Liver (tissue), 3 donors: ENCODE results near the gene HTD2.

Experiments
- NR2F2 ChIP-seq: IDR thresholded peaks from 2 replicates; pipeline ENCODE4 v1.6.1; 2016; ENCODE audit warnings: antibody characterized with exemption
- RAD21 ChIP-seq, 2 donors: IDR thresholded peaks; 2 replicates each; pipeline ENCODE4 v1.6.1; 2016; ENCODE audit warnings: antibody characterized with exemption in 2 of 2, mild to moderate bottlenecking in 2 of 2
- RXRA ChIP-seq, 2 donors: IDR thresholded peaks; 2 replicates each; pipeline ENCODE4 v1.6.1; 2017 to 2018; ENCODE audit warnings: antibody characterized with exemption in 2 of 2, mild to moderate bottlenecking in 1 of 2
- TF ChIP-seq, protein P1 (sequence below): IDR thresholded peaks from 2 replicates; pipeline ENCODE4 v1.6.1; 2016; ENCODE audit warnings: antibody characterized with exemption
- TF ChIP-seq, protein P2 (sequence below): fragments of 150-350 bp; IDR thresholded peaks from 2 replicates; pipeline ENCODE4 v1.5.1; 2017; ENCODE audit warnings: improper control_type of control experiment, low read depth, low read length; ENCODE audit not compliant: missing input control
- TF ChIP-seq, protein P3 (sequence below): IDR thresholded peaks from 2 replicates; pipeline ENCODE4 v1.6.1; 2016; ENCODE audit warnings: antibody characterized with exemption
- TF ChIP-seq, protein P4 (sequence below): IDR thresholded peaks from 2 replicates; pipeline ENCODE4 v1.6.1; 2016; ENCODE audit warnings: antibody characterized with exemption
- TF ChIP-seq, protein P5 (sequence below): IDR thresholded peaks from 2 replicates; pipeline ENCODE4 v1.6.1; 2016; ENCODE audit warnings: antibody characterized with exemption, mild to moderate bottlenecking
- donor health status: healthy.
- donor health status: healthy.

DNA sequence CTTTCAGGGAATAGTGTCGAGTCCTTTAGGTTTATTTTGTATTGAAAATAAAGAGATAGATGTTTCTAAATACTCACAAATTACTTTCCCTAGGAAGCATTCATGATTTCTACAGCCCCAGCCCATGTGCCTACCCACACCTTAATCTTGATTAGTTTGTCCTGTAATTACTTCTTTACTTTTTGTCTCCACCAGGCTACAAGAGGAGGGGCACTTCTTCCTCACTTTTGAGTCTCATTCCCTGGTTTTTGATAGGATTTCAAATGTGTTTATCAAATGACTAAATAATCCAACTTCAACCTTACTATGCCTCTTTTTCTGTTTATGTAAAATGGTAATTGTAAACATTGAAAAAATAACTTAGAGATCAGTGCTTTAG lies 28.2 kb downstream of the HTD2 start:
- TF ChIP-seq, protein P1, sequence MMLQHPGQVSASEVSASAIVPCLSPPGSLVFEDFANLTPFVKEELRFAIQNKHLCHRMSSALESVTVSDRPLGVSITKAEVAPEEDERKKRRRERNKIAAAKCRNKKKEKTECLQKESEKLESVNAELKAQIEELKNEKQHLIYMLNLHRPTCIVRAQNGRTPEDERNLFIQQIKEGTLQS = no peak
- TF ChIP-seq, protein P2, sequence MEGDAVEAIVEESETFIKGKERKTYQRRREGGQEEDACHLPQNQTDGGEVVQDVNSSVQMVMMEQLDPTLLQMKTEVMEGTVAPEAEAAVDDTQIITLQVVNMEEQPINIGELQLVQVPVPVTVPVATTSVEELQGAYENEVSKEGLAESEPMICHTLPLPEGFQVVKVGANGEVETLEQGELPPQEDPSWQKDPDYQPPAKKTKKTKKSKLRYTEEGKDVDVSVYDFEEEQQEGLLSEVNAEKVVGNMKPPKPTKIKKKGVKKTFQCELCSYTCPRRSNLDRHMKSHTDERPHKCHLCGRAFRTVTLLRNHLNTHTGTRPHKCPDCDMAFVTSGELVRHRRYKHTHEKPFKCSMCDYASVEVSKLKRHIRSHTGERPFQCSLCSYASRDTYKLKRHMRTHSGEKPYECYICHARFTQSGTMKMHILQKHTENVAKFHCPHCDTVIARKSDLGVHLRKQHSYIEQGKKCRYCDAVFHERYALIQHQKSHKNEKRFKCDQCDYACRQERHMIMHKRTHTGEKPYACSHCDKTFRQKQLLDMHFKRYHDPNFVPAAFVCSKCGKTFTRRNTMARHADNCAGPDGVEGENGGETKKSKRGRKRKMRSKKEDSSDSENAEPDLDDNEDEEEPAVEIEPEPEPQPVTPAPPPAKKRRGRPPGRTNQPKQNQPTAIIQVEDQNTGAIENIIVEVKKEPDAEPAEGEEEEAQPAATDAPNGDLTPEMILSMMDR = no peak
- TF ChIP-seq, protein P3, sequence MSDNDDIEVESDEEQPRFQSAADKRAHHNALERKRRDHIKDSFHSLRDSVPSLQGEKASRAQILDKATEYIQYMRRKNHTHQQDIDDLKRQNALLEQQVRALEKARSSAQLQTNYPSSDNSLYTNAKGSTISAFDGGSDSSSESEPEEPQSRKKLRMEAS = no peak
- TF ChIP-seq RXRA (IDR thresholded peaks at IDR 0.05) = no peak
- TF ChIP-seq, protein P4, sequence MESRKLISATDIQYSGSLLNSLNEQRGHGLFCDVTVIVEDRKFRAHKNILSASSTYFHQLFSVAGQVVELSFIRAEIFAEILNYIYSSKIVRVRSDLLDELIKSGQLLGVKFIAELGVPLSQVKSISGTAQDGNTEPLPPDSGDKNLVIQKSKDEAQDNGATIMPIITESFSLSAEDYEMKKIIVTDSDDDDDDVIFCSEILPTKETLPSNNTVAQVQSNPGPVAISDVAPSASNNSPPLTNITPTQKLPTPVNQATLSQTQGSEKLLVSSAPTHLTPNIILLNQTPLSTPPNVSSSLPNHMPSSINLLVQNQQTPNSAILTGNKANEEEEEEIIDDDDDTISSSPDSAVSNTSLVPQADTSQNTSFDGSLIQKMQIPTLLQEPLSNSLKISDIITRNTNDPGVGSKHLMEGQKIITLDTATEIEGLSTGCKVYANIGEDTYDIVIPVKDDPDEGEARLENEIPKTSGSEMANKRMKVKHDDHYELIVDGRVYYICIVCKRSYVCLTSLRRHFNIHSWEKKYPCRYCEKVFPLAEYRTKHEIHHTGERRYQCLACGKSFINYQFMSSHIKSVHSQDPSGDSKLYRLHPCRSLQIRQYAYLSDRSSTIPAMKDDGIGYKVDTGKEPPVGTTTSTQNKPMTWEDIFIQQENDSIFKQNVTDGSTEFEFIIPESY = no peak
- no peak for TF ChIP-seq NR2F2
- TF ChIP-seq, protein P5, sequence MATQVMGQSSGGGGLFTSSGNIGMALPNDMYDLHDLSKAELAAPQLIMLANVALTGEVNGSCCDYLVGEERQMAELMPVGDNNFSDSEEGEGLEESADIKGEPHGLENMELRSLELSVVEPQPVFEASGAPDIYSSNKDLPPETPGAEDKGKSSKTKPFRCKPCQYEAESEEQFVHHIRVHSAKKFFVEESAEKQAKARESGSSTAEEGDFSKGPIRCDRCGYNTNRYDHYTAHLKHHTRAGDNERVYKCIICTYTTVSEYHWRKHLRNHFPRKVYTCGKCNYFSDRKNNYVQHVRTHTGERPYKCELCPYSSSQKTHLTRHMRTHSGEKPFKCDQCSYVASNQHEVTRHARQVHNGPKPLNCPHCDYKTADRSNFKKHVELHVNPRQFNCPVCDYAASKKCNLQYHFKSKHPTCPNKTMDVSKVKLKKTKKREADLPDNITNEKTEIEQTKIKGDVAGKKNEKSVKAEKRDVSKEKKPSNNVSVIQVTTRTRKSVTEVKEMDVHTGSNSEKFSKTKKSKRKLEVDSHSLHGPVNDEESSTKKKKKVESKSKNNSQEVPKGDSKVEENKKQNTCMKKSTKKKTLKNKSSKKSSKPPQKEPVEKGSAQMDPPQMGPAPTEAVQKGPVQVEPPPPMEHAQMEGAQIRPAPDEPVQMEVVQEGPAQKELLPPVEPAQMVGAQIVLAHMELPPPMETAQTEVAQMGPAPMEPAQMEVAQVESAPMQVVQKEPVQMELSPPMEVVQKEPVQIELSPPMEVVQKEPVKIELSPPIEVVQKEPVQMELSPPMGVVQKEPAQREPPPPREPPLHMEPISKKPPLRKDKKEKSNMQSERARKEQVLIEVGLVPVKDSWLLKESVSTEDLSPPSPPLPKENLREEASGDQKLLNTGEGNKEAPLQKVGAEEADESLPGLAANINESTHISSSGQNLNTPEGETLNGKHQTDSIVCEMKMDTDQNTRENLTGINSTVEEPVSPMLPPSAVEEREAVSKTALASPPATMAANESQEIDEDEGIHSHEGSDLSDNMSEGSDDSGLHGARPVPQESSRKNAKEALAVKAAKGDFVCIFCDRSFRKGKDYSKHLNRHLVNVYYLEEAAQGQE = no peak
- TF ChIP-seq RAD21 (IDR thresholded peaks at IDR 0.05) = no peak
